Endothelial cell of umbilical vein (primary cell): Measurements from ENCODE around the gene NKX2-4. TPM values are rescaled to one million over a fixed set of nuclear protein-coding genes. Genes with fewer than 3 reads are reported as not detected.

Experiments used
- BruUV-seq: library from RNA; stranded (reverse); fragments of 400-500 nt; replicated peaks from 2 replicates; lab custom pipeline; 2021; lab: Mats Ljungman, UMichigan
- CTCF ChIA-PET: fragments of 300-600, 350-600 bp; sonication (Branson Sonifier 250); formaldehyde crosslinking; loops from one replicate; lab custom pipeline; 2021; ENCODE audit warnings: antibody characterized with exemption, inconsistent platforms; lab: Charles Lee
- POLR2A ChIA-PET: fragments of 300-600, 350-600 bp; sonication (Branson Sonifier 250); formaldehyde crosslinking; loops from one replicate; lab custom pipeline; 2021; ENCODE audit warnings: antibody characterized with exemption, inconsistent platforms; lab: Charles Lee
- DNase-seq: peaks from one replicate; pipeline ENCODE4 v3.0.0-alpha.2; 2011; ENCODE audit warnings: low read depth, low spot score
- FAIRE-seq: peaks from 2 replicates; lab custom pipeline; 2011; peaks lifted over from hg19 to GRCh38; lab: Jason Lieb, UNC
- H2AFZ ChIP-seq: 2 replicates; pipeline ENCODE4 v1.6.0; 2012; ENCODE audit warnings: low read depth, low read length, control low read depth, inconsistent platforms
- H3K27ac ChIP-seq: 2 replicates; pipeline ENCODE4 v1.5.1; 2011; ENCODE audit warnings: low read depth, mild to moderate bottlenecking, control low read depth, low read length, moderate library complexity; ENCODE audit not compliant: insufficient read depth
- H3K27me3 ChIP-seq, 2 experiments: 2 replicates each; pipeline versions ENCODE4 v1.6.0 to v1.6.1; 2011; ENCODE audit warnings: low read length in 2 of 2, mixed read lengths in 1 of 2; ENCODE audit not compliant: control insufficient read depth in 2 of 2, insufficient read depth in 2 of 2
- H3K36me3 ChIP-seq, 2 experiments: 2 replicates in 1 of 2; 3 replicates in 1 of 2; pipeline ENCODE4 v1.5.1; 2011; ENCODE audit warnings: low read length in 2 of 2, mild to moderate bottlenecking in 1 of 2, moderate library complexity in 1 of 2; ENCODE audit not compliant: control insufficient read depth in 2 of 2, insufficient read depth in 2 of 2; ENCODE audit errors: extremely low read depth in 1 of 2
- H3K4me1 ChIP-seq: 3 replicates; pipeline ENCODE4 v1.5.1; 2011; ENCODE audit warnings: mild to moderate bottlenecking, low read length; ENCODE audit not compliant: control insufficient read depth, insufficient read depth; ENCODE audit errors: extremely low read depth
- H3K4me2 ChIP-seq: 2 replicates; pipeline ENCODE4 v1.6.1; 2011; ENCODE audit warnings: low read length, control low read depth, mixed read lengths; ENCODE audit not compliant: insufficient read depth
- H3K4me3 ChIP-seq, 3 experiments: fragments of 200-600 bp in 1 of 3; sonication (generic), shearing (Covaris generic) in 1 of 3; replicated peaks in 1 of 3; 2 replicates each; pipeline ENCODE4 v1.5.1; 2011 to 2016; ENCODE audit warnings: control low read depth in 3 of 3, low read length in 3 of 3, mild to moderate bottlenecking in 2 of 3, inconsistent platforms in 1 of 3, low read depth in 1 of 3, moderate library complexity in 1 of 3; ENCODE audit not compliant: insufficient read depth in 1 of 3
- H3K79me2 ChIP-seq: 2 replicates; pipeline ENCODE4 v1.6.0; 2012; ENCODE audit warnings: low read length, inconsistent platforms; ENCODE audit not compliant: control insufficient read depth, insufficient read depth
- H3K9ac ChIP-seq: replicated peaks from 2 replicates; pipeline ENCODE3; 2011; ENCODE audit warnings: low read length, control low read depth; ENCODE audit not compliant: insufficient read depth; ENCODE audit errors: extremely low read depth
- H3K9me1 ChIP-seq: replicated peaks from 3 replicates; pipeline ENCODE4 v1.6.0; 2011; ENCODE audit warnings: mild to moderate bottlenecking, low read length; ENCODE audit not compliant: control insufficient read depth, insufficient read depth; ENCODE audit errors: extremely low read depth
- H3K9me3 ChIP-seq: replicated peaks from 2 replicates; pipeline ENCODE4 v1.5.1; 2012; ENCODE audit warnings: low read length, inconsistent platforms; ENCODE audit not compliant: control insufficient read depth, insufficient read depth
- H4K20me1 ChIP-seq: replicated peaks from 2 replicates; pipeline ENCODE3; 2011; ENCODE audit warnings: mild to moderate bottlenecking, low read length; ENCODE audit not compliant: control insufficient read depth, insufficient read depth; ENCODE audit errors: extremely low read depth
- CTCF ChIP-seq, 2 donors: IDR thresholded peaks; 1 replicate in 1 of 2; 2 replicates in 1 of 2; pipeline ENCODE4 v1.5.1; 2011; ENCODE audit warnings: low read length in 2 of 2, mild to moderate bottlenecking in 2 of 2, moderate library complexity in 2 of 2, control low read depth in 1 of 2, inconsistent platforms in 1 of 2, low read depth in 1 of 2; ENCODE audit not compliant: insufficient read depth in 1 of 2; ENCODE audit errors: extremely low read depth in 1 of 2
- EZH2 ChIP-seq: IDR thresholded peaks from 2 replicates; pipeline ENCODE4 v1.6.1; 2012; ENCODE audit warnings: borderline replicate concordance, low read depth, mild to moderate bottlenecking, moderate library complexity, low read length, inconsistent platforms; ENCODE audit not compliant: severe bottlenecking
- FOS ChIP-seq: IDR thresholded peaks from 2 replicates; pipeline ENCODE4 v1.6.1; 2011; ENCODE audit warnings: mild to moderate bottlenecking, low read length, moderate library complexity, borderline replicate concordance; ENCODE audit not compliant: insufficient read depth
- GATA2 ChIP-seq: IDR thresholded peaks from 2 replicates; pipeline ENCODE4 v1.7.0; 2011; ENCODE audit warnings: low read depth, mild to moderate bottlenecking, moderate library complexity, mixed read lengths, low read length; ENCODE audit not compliant: insufficient read length, insufficient read depth
- JUN ChIP-seq: IDR thresholded peaks from 2 replicates; pipeline ENCODE4 v1.6.1; 2011; ENCODE audit warnings: borderline replicate concordance, low read depth; ENCODE audit not compliant: insufficient read length, insufficient read depth
- MAX ChIP-seq: IDR thresholded peaks from 2 replicates; pipeline ENCODE4 v1.6.1; 2011; ENCODE audit not compliant: insufficient read depth, insufficient read length
- MYC ChIP-seq: IDR thresholded peaks from one replicate; pipeline ENCODE4 v1.6.1; 2011; ENCODE audit warnings: mild to moderate bottlenecking, low read depth, low read length
- POLR2A ChIP-seq: IDR thresholded peaks from 2 replicates; pipeline ENCODE4 v1.6.1; 2012; ENCODE audit warnings: low read depth, mild to moderate bottlenecking, control low read depth, low read length
- POLR2AphosphoS5 ChIP-seq: IDR thresholded peaks from 2 replicates; pipeline ENCODE4 v1.6.1; 2012; ENCODE audit warnings: low read depth, mild to moderate bottlenecking, control low read depth, low read length, moderate library complexity; ENCODE audit not compliant: insufficient read depth
- dilution Hi-C: fragments of 300-500 bp; cut with MboI; formaldehyde crosslinking; loops from one replicate; pipeline ENCODE4 v1.15.0; 2019; ENCODE audit warnings: low sequenced_read_pairs; ENCODE audit not compliant: extremely low pct_ligation_motif_present
- intact Hi-C: fragments of 100-400 bp; cut with micrococcal nuclease; formaldehyde crosslinking; loops from one replicate; pipeline ENCODE4 v1.10.0; 2022
- polyA plus RNA-seq, 4 experiments: library from polyadenylated mRNA; depleted of rRNA in 3 of 4; stranded (reverse) in 3 of 4; unstranded in 1 of 4; fragments of >200 nt; gene quantifications; 2 replicates each; pipeline versions ENCODE4 v1.2.1 to v1.2.3, GENCODE V29; 2011 to 2012; ENCODE audit warnings: missing spikeins in 1 of 4
- total RNA-seq: library from RNA; stranded (reverse); gene quantifications from 2 replicates; pipeline ENCODE4 v1.2.3, GENCODE V29; 2021

Gene NKX2-4
- total and polyA plus RNA-seq, 2 donors (not counting 3 experiments of a cell fraction or from before 2014, with no cell fraction given): not detected

GRCh38 chr20:21387528-21387927, 9.8 kb downstream of the NKX2-4 start:
- dilution Hi-C loops (no loop called here), intact Hi-C loops (no loop called here)
- no peak for TF ChIP-seq POLR2AphosphoS5
- no peak for TF ChIP-seq POLR2A
- TF ChIP-seq FOS: no peak
- no peak for TF ChIP-seq CTCF (IDR thresholded peaks at IDR 0.05; ENCODE audit: extremely low read depth in 1 of 2, insufficient read depth in 1 of 2, low read depth in 1 of 2, low read length in 2 of 2)
- TF ChIP-seq EZH2: no peak
- no peak for TF ChIP-seq MYC
- no peak for TF ChIP-seq GATA2
- TF ChIP-seq JUN: no peak
- no peak for TF ChIP-seq MAX
- FAIRE-seq (no peak), DNase-seq (no peak)
- Histone ChIP-seq H3K9ac (no peak overlapping the region), H3K79me2 (no peaks in the 10 kb centered on the region), H3K4me3 (no peak overlapping the region), H3K9me3 (no peaks in the 10 kb centered on the region), H3K36me3 (peaks cover 2 to 9% of the 10 kb centered on the region in 2 experiments), H3K27ac (no peak overlapping the region), H3K9me1 (no peaks in the 10 kb centered on the region), H2AFZ (no peak overlapping the region), H3K4me2 (no peak overlapping the region), H4K20me1 (peaks cover 2% of the 10 kb centered on the region), H3K4me1 (no peaks in the 10 kb centered on the region), H3K27me3 (peaks cover 13 to 17% of the 10 kb centered on the region in 2 experiments)
- ChIA-PET POLR2A (no interaction called here), CTCF (interaction anchor here (0.7 kb wide), 1 partner anchor 17 kb away, joined by 3 read pairs; no protein-coding TSS in a partner anchor)
- BruUV-seq: no TSS peak
